PFSK-1 (cell line): ENCODE data around the gene CXorf65.

Source experiments
- FOXP2 ChIP-seq: optimal IDR thresholded peaks from 2 replicates; pipeline ENCODE3; 2011; ENCODE audit warnings: borderline replicate concordance, control low read depth, inconsistent platforms; ENCODE audit not compliant: insufficient read depth; ENCODE audit errors: extremely low read length, extremely low read depth
- POLR2AphosphoS5 ChIP-seq: IDR thresholded peaks from 2 replicates; pipeline ENCODE4 v1.6.1; 2012; ENCODE audit warnings: low read depth, mild to moderate bottlenecking, control low read depth, low read length, moderate library complexity
- SIN3A ChIP-seq: IDR thresholded peaks from 2 replicates; pipeline ENCODE4 v1.6.1; 2012; ENCODE audit warnings: mild to moderate bottlenecking, low read length, moderate library complexity, borderline replicate concordance; ENCODE audit not compliant: insufficient read depth
- TAF1 ChIP-seq: IDR thresholded peaks from 2 replicates; pipeline ENCODE4 v1.6.1; 2012; ENCODE audit warnings: low read length, control low read depth, borderline replicate concordance; ENCODE audit not compliant: insufficient read depth
- TF ChIP-seq, protein P1 (sequence below), 2 experiments: IDR thresholded peaks; 2 replicates each; pipeline versions ENCODE4 v1.6.1 to v1.8.0; 2011 to 2012; ENCODE audit warnings: low read depth in 2 of 2, low read length in 2 of 2, control low read depth in 1 of 2, inconsistent platforms in 1 of 2, mild to moderate bottlenecking in 1 of 2, moderate library complexity in 1 of 2; ENCODE audit not compliant: insufficient read depth in 1 of 2

CXorf65 gene

DNA sequence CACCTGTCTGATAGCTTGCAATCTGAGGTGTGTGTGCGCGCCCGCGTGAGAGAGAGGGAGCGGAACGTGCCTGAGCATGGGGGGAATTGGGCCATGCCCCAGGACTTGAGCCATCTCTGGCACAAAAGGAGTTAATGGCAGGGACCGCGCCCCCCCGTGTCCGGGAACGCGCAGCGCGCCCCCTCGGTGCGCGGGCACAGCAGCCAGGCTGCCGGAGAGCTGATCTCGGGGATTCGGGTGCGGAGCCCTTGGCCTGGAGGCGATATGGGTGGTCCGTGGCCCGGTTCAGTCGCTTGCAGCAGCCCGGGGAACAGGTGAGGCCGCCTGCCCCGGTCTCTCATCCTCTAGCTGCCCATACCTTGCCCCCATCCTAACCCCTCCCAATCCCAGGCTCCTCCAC lies 38.1 kb upstream of the CXorf65 start, which contains the start of gene NLGN3:
Gene NLGN3 (plus strand): TSS at position 191 of the 400 bp plus-strand sequence. CDS start 2,909 bp downstream, outside the sequence.
- TF ChIP-seq POLR2AphosphoS5 (0 out of 2 replicates have a peak, but pooled peaks have one; percentile 17), FOXP2 (no peak)

DNA sequence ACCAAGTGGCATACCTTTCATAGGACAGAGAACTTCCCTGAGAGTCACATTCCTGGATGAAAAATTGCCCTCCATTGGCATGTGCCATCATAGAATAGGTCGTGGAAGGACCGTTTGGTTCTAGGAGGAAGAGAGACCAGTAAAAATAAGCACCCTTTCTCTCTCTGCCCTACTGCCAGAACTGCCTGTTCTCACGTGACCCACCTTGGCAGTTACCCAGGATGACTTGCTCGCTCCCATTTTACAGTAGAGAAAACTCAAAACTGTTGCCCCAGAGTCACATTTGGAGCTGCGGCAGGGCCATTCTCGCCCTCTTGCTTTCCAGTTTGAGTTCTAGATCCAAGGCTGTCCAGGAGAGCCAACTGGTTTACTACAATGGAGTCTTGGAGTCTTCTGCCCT lies 37.0 kb upstream of the CXorf65 start:
- TF ChIP-seq FOXP2, result no peak

DNA sequence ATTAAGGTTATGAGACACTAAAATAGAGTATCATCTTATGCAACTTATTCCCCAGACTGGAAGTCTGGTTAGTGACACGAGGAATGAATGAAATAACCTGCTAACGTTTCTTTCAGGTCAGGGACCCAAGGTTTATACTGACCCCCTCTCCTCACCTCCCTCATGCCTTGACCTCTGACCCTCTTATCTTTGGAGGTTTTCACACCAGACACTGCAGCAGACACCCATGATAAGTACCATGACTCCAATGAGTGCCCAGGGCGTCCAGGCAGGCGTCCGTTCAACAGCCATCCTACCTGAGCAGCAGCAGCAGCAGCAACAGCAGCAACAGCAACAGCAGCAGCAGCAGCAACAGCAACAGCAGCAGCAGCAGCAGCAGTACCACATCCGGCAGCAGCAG lies 33.9 kb upstream of the CXorf65 start:
- no peak for TF ChIP-seq TAF1

DNA sequence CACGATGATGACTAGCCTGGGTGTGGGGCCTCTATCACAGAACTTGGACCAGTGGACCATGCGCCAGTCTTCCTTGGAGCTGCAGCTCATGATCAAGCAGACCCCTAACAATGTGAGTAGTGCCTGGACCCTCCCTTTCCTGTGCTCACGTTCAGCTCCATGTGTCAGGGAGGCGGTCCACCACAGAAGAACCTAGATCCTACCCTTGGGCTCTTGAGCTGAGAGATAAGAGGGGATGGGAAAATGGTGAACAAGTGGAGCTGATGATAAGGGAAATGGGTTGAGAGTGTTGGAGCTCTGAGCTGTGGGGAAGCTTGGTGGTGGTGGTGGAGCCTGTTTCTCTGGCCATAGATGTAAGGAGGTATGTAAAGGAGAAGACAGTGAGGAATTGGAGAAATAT lies 25.0 kb upstream of the CXorf65 start:
- no peak for TF ChIP-seq POLR2AphosphoS5
- TF ChIP-seq SIN3A, result no peak
- no peak for TF ChIP-seq FOXP2

DNA sequence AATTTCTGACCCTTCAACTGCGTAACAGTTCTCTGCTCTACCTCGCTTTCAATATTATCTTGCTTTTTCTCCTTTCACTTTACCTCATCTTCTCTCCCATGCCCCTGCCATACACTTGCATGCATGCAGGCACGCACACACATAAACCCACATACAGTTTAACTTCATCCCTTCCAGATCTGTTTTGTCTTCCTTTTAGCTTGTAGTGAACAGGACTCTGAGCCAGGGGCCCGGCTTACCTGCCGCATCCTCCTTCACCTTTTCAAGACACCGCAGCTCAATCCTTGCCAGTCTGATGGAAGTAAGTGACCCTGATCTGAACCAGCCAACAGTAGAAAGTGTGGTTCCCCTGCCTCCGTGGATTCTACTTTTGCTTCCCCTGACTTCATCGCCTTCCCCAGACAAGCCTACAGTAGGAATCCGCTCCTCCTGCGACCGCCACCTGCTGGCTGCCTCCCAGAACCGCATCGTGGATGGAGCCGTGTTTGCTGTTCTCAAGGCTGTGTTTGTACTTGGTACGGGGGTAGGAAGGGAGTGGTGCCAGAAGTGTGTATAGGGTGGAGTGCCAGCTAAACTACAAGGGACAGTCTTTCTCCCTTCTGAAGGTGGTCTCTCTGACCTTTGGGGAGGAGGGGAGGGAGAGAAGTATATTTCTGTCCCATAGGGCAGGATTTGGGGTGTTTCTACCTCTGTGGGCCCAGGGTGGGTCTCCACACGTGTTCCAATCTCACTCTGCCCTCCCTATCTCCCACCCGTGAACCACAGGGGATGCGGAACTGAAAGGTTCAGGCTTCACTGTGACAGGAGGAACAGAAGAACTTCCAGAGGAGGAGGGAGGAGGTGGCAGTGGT lies 22.6 kb upstream of the CXorf65 start:
- TF ChIP-seq SIN3A (no peak), FOXP2 (peak; percentile 32)

DNA sequence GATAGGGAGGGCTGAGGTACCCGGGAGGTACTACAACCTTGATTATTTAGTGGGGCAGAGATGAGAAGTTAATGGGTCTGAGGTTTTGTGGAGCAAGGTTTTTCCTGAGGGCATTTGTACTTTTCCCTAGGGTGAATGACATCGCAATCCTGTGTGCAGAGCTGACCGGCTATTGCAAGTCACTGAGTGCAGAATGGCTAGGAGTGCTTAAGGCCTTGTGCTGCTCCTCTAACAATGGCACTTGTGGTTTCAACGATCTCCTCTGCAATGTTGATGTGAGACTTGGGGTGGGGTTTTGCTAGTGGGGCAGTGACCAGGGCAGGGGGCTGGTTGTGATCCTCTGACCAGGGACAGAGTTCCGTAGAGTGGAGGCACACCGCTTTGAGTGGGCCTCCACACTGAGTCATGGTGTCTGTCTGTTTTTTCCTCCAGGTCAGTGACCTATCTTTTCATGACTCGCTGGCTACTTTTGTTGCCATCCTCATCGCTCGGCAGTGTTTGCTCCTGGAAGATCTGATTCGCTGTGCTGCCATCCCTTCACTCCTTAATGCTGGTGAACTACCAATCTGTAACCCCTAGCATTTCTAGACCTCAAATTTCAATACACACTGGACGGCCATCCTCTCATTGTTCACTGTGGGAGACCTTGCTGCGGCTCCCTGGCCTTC lies 21.8 kb upstream of the CXorf65 start:
- TF ChIP-seq POLR2AphosphoS5 (no peak), FOXP2 (no peak), TAF1 (no peak), SIN3A (no peak)
- TF ChIP-seq, protein P1, sequence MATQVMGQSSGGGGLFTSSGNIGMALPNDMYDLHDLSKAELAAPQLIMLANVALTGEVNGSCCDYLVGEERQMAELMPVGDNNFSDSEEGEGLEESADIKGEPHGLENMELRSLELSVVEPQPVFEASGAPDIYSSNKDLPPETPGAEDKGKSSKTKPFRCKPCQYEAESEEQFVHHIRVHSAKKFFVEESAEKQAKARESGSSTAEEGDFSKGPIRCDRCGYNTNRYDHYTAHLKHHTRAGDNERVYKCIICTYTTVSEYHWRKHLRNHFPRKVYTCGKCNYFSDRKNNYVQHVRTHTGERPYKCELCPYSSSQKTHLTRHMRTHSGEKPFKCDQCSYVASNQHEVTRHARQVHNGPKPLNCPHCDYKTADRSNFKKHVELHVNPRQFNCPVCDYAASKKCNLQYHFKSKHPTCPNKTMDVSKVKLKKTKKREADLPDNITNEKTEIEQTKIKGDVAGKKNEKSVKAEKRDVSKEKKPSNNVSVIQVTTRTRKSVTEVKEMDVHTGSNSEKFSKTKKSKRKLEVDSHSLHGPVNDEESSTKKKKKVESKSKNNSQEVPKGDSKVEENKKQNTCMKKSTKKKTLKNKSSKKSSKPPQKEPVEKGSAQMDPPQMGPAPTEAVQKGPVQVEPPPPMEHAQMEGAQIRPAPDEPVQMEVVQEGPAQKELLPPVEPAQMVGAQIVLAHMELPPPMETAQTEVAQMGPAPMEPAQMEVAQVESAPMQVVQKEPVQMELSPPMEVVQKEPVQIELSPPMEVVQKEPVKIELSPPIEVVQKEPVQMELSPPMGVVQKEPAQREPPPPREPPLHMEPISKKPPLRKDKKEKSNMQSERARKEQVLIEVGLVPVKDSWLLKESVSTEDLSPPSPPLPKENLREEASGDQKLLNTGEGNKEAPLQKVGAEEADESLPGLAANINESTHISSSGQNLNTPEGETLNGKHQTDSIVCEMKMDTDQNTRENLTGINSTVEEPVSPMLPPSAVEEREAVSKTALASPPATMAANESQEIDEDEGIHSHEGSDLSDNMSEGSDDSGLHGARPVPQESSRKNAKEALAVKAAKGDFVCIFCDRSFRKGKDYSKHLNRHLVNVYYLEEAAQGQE (IDR thresholded peaks at IDR 0.05; ENCODE audit: insufficient read depth in 1 of 2, low read depth in 2 of 2, low read length in 2 of 2), result no peak

DNA sequence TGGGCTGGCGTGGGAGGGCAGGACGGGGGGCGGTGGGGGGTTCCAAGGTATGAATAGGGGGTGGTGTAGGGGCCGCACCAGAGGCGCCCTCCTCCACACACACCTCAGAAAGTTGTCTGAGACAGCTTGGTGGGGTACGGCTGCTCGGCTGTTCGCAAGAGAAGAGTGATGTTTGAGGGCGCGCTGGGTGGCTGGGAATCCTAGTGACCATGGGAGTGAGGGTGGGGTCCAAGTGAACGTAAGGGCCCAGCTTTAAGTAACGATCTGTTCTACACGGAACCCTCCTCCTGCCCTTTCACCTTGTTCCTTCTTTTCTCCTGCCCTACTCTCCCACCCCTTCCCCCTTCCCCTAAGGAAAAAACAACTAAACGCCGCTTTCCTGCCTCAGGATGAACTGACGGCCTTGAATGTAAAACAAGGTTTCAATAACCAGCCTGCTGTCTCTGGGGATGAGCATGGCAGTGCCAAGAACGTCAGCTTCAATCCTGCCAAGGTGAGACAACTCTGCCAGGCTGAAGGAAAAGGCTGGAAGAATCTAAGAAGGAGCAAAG lies 12.5 kb upstream of the CXorf65 start:
- TF ChIP-seq SIN3A (no peak), TAF1 (no peak), FOXP2 (no peak), POLR2AphosphoS5 (no peak)
- TF ChIP-seq, protein P1 (IDR thresholded peaks at IDR 0.05; ENCODE audit: insufficient read depth in 1 of 2, low read depth in 2 of 2, low read length in 2 of 2), result no peak
